ENCODE results near the gene CDK18.

CDK18 gene

DNA sequence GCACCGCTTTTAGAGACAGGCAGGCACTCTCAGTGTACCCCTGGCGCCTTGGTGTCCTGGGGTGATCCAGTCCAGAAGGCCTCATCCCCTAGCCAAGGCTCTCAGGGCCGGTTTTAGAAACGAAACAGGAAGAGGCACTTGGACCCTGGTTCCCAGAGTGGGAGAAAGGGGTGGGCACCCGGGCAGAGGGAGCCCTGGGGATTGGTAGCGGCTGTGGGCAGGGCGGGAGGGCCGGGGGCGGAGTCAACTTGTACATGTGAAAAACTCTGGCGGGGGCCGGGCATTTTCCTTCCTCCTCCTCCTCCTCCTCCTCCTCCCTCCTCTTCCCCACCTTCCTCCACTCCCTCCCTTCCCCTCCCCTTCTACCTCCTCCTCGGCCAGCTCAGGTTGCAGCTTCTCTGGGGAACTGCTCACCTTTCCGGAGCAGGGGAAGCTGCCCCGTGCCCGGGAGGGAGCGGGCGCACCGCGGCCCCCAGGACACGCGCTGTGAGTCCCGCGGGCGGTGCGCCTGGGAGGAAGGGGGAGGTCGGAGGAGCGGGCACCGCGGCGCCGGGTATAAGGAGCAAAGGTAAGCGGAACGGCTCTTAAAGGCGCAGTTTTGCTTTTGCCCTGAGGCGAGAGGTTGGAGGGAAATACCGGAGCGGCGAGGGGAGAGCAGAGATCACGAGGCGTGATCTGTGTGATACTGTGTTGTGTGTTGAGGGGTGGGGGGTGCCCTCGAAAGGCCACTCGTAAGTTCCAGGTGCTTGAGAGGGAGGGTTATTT is at the start of gene CDK18:
TSS of gene CDK18 (plus strand) at position 359 of the 765 bp plus-strand sequence. CDS start 18,499 bp downstream, outside the sequence.
- TF ChIP-seq, protein P1, sequence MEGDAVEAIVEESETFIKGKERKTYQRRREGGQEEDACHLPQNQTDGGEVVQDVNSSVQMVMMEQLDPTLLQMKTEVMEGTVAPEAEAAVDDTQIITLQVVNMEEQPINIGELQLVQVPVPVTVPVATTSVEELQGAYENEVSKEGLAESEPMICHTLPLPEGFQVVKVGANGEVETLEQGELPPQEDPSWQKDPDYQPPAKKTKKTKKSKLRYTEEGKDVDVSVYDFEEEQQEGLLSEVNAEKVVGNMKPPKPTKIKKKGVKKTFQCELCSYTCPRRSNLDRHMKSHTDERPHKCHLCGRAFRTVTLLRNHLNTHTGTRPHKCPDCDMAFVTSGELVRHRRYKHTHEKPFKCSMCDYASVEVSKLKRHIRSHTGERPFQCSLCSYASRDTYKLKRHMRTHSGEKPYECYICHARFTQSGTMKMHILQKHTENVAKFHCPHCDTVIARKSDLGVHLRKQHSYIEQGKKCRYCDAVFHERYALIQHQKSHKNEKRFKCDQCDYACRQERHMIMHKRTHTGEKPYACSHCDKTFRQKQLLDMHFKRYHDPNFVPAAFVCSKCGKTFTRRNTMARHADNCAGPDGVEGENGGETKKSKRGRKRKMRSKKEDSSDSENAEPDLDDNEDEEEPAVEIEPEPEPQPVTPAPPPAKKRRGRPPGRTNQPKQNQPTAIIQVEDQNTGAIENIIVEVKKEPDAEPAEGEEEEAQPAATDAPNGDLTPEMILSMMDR (IDR thresholded peaks at IDR 0.05; ENCODE audit: low read depth, low read length): no peak
- DNase-seq (ENCODE audit: low read depth in 2 of 2): peak in 1 of 2 donors; percentile 64
- peak within 1 kb of the TSS; percentile 37 to 53 for H3K4me3 ChIP-seq (replicated peaks in 1 of 2; ENCODE audit: low read depth in 2 of 2, low read length in 2 of 2)

DNA sequence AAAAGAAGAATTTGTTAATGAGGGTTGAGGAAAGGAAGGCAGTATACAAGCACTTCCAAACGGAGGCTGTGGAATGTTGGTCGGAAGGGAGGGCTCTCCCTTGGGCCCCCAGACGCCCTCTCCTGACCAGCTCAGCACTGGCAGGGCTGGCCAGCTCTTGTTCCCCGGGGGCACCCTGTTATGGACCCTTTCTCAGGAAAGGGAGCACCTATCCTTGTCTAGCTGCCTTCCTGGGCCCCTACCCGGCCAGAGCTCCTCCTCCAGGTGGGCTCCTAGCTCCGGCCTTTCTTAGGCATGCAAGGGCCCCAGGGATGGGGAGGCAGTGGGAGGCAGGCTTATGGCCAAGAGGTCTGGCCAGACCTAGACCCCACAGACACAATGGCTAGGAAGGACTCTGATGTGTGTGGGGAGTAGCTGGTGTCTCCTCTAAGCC is 49.5 kb upstream of the CDK18 start:
- no peak overlapping the region for H3K4me3 ChIP-seq (replicated peaks in 1 of 2; ENCODE audit: low read depth in 2 of 2, low read length in 2 of 2)
- DNase-seq (ENCODE audit: low read depth in 2 of 2): no peak
- TF ChIP-seq, protein P1 (IDR thresholded peaks at IDR 0.05; ENCODE audit: low read depth, low read length): no peak

DNA sequence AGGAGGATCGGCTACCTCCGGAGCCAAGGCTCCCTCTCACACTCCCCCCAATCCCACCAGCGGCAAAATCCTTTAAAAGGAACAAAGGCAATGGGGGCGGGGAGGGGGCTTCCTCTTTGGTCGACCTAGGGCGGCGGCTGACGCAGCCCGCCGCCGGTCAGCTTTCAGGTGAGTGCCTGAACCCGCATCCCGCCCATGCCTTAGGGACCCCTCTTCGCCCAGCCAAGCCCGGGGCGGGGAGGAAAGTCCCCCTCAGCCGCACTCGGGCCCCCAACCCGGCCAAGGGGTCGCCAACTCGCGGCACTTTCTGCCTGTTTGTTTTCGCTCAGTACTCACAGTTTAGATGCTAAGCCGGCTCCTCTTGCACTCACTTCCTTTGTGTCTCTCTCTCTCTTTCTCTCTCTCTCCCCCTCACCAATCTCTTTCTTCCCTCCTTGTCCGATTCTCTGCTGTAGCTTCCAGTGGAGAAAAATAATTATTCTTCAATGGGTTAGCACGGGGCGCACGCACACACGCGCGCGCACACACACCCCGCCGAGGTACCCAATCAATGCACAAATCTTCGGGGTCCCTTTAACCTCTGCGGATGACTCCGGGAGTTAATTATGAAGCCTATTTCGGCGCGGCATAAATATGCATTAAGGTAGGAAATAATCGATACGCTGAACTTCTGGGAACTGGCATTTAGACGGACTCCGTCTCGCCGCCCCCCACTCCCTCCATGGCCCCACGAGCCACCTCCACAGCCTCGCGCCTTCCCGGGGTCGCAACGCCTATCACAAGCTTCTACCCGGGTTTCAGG is 48.7 kb upstream of the CDK18 start, which contains the start of gene BLACAT1:
TSS of gene BLACAT1 (minus strand) at position 465 of the 802 bp plus-strand sequence.
- TF ChIP-seq, protein P1 (IDR thresholded peaks at IDR 0.05; ENCODE audit: low read depth, low read length): no peak
- DNase-seq (ENCODE audit: low read depth in 2 of 2): no peak
- no peak within 1 kb of the TSS for H3K4me3 ChIP-seq (replicated peaks in 1 of 2; ENCODE audit: low read depth in 2 of 2, low read length in 2 of 2)

DNA sequence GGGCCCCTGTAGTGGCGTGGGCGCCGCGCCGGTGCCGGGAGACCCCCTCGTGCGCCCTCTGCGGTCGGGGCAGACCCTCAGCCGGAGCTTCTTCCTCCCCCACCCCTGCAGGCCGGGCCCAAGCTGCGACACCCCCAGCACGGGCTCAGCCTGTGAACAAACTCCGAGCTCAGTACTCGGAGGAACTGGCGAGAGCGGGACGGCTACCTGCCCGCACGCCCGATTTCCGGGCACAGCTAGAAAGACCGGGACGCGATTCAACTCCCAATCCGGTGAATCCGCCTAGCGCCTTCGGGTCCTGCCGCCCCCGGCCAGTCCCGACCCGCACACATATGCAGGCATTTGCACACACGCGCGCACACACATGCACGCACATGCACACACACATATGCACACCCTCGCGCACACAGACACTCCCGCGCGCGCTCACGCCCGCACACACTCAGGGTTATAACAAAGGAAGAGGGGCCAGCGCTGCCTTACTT is 48.0 kb upstream of the CDK18 start:
- TF ChIP-seq, protein P1 (IDR thresholded peaks at IDR 0.05; ENCODE audit: low read depth, low read length): no peak
- no peak overlapping the region for H3K4me3 ChIP-seq (replicated peaks in 1 of 2; ENCODE audit: low read depth in 2 of 2, low read length in 2 of 2)
- no peak for DNase-seq (ENCODE audit: low read depth in 2 of 2)

DNA sequence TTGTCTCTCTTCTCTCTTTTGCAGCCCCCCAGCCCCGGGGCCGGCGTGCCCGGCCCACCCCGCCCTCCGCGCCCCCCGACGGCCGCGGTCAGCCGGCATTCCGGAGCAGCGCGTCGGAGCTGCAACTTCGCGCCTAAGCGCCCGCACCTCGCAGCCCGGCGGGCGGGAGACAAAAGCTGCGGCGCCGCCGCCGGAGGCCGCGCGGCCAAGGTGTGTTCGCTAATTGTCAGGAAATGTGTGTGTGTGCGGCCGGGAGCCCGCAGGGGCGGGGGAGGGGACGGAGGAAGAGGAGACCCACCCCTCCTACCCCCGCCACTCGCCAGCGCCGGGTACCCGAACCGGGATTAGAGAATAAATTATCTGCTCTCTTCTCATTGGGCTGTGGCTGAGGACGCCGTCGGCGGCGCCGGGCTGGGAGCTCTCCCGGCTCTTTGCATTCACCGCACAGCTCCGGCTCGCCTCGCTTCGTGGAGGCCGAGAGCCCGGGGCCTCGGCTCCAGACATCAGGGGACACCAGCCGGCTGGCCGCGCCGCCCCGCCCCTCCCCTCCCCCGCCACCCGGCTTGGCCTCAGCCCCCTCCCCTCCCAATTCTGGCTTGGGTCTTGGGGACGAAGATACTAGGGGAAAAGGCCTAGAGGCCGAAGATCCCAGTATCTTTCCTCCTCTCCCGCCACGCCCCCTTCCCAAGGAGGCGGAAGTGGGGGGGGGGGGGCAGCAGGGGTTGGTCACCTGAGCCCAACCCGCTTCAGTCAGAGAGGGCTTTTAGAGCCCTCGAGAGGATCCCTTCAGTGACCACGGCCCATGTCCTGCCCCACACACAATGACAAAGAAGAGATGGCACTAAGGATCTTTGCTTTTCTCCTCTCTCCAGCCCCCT is 47.4 kb upstream of the CDK18 start:
- TF ChIP-seq, protein P1 (IDR thresholded peaks at IDR 0.05; ENCODE audit: low read depth, low read length): no peak
- DNase-seq (ENCODE audit: low read depth in 2 of 2): no peak
- no peak overlapping the region for H3K4me3 ChIP-seq (replicated peaks in 1 of 2; ENCODE audit: low read depth in 2 of 2, low read length in 2 of 2)
